HepG2 (cell line): ENCODE data around the gene SNX9. TPM values are rescaled to one million over a fixed set of nuclear protein-coding genes. Genes with fewer than 3 reads are reported as not detected.

Experiments
- AHR ChIP-seq: IDR thresholded peaks from 2 replicates; pipeline ENCODE4 v1.6.1; 2018; ENCODE audit warnings: missing genetic modification reagents, missing compliant biosample characterization
- CENPT ChIP-seq: sonication (generic); formaldehyde crosslinking; IDR thresholded peaks from 2 replicates; pipeline ENCODE4 v1.8.0; 2022; ENCODE audit warnings: low read depth, mild to moderate bottlenecking, moderate library complexity, missing genetic modification reagents
- CENPX ChIP-seq: sonication (generic); formaldehyde crosslinking; IDR thresholded peaks from 2 replicates; pipeline ENCODE4 v1.9.0; 2021; ENCODE audit warnings: mild to moderate bottlenecking, missing genetic modification reagents, moderate library complexity
- DMAP1 ChIP-seq: IDR thresholded peaks from 2 replicates; pipeline ENCODE4 v1.6.1; 2016
- HOXA3 ChIP-seq: sonication (generic); formaldehyde crosslinking; IDR thresholded peaks from 2 replicates; pipeline ENCODE4 v1.5.0; 2020; ENCODE audit warnings: missing genetic modification reagents
- JDP2 ChIP-seq: sonication (generic); formaldehyde crosslinking; IDR thresholded peaks from 2 replicates; pipeline ENCODE4 v1.8.1; 2022; ENCODE audit warnings: missing genetic modification reagents, borderline replicate concordance
- RBFOX2 ChIP-seq: fragments of 200-400 bp; formaldehyde crosslinking; IDR thresholded peaks from 2 replicates; pipeline ENCODE4 v1.6.1; 2017; ENCODE audit warnings: low read depth, mild to moderate bottlenecking, low read length
- REL ChIP-seq: sonication (generic); formaldehyde crosslinking; conservative IDR thresholded peaks from 2 replicates; pipeline ENCODE4 v1.8.0; 2022; ENCODE audit warnings: mild to moderate bottlenecking, missing genetic modification reagents, moderate library complexity
- SIX4 ChIP-seq: sonication (generic); formaldehyde crosslinking; IDR thresholded peaks from 2 replicates; pipeline ENCODE4 v1.4.0; 2020; ENCODE audit warnings: missing genetic modification reagents
- SNAI1 ChIP-seq: sonication (generic); formaldehyde crosslinking; IDR thresholded peaks from 2 replicates; pipeline ENCODE4 v1.5.0; 2020; ENCODE audit warnings: mild to moderate bottlenecking, missing genetic modification reagents, borderline replicate concordance
- TCF7L2 ChIP-seq: IDR thresholded peaks from 2 replicates; pipeline ENCODE4 v1.6.1; 2011; ENCODE audit warnings: mild to moderate bottlenecking, low read depth, low read length, moderate library complexity
- U2AF1 ChIP-seq: fragments of 200-400 bp; formaldehyde crosslinking; optimal IDR thresholded peaks from 2 replicates; pipeline ENCODE3; 2017; ENCODE audit warnings: mild to moderate bottlenecking, low read depth, low read length
- ZNF280D ChIP-seq: sonication (generic); formaldehyde crosslinking; IDR thresholded peaks from 2 replicates; pipeline ENCODE4 v1.5.1; 2020; ENCODE audit warnings: mild to moderate bottlenecking, missing genetic modification reagents
- ZNF331 ChIP-seq: sonication (generic); formaldehyde crosslinking; IDR thresholded peaks from 2 replicates; pipeline ENCODE4 v1.4.0; 2020; ENCODE audit warnings: missing genetic modification reagents
- ZNF570 ChIP-seq: sonication (generic); formaldehyde crosslinking; IDR thresholded peaks from 2 replicates; pipeline ENCODE4 v1.4.0; 2020; ENCODE audit warnings: mild to moderate bottlenecking, missing genetic modification reagents, borderline replicate concordance
- ZNF687 ChIP-seq: sonication (generic); formaldehyde crosslinking; IDR thresholded peaks from 2 replicates; pipeline ENCODE4 v1.5.1; 2020; ENCODE audit warnings: mild to moderate bottlenecking, missing genetic modification reagents, moderate library complexity
- ZNF816 ChIP-seq: sonication (generic); formaldehyde crosslinking; IDR thresholded peaks from 2 replicates; pipeline ENCODE4 v1.8.0; 2022; ENCODE audit warnings: missing genetic modification reagents, mild to moderate bottlenecking, borderline replicate concordance
- ZSCAN9 ChIP-seq: IDR thresholded peaks from 2 replicates; pipeline ENCODE4 v1.6.1; 2016; ENCODE audit warnings: borderline replicate concordance
- polyA plus RNA-seq, 8 experiments: library from polyadenylated mRNA; depleted of rRNA in 3 of 8; stranded (reverse) in 7 of 8; unstranded in 1 of 8; fragments of >200 nt; fragmentation: Illumina TruSeq in 4 of 8; extraction: Trizol in 4 of 8; gene quantifications; 2 replicates each; pipeline versions ENCODE4 v1.2.1 to v1.2.3, GENCODE V29; 2011 to 2016; ENCODE audit warnings: low read depth in 4 of 8, missing spikeins in 1 of 8, mixed read lengths in 1 of 8; ENCODE audit not compliant: insufficient read depth in 1 of 8
- total RNA-seq, 5 experiments: library from RNA; depleted of rRNA; stranded (reverse); fragments of >200 nt; fragmentation: Illumina TruSeq; extraction: Trizol; gene quantifications; 2 replicates each; pipeline ENCODE4 v1.2.3, GENCODE V29; 2016; ENCODE audit warnings: low read depth in 1 of 5

SNX9 gene
- total and polyA plus RNA-seq, 2 of the 13 experiments (the other 11 are each of a cell fraction or from before 2014, with no cell fraction given), result 21.9 to 36.0 TPM

GRCh38 chr6:157989541-157990289 lies 166.7 kb downstream of the SNX9 start (continued):
- TF ChIP-seq HOXA3 (CRISPR knock-in tag), result peak; percentile 39; the same call in 1 of the 2 replicates
- TF ChIP-seq ZNF331 (CRISPR knock-in tag), result no peak
- no peak for TF ChIP-seq CENPX
- peak; percentile 46 for TF ChIP-seq RBFOX2
- TF ChIP-seq AHR (CRISPR knock-in tag), result no peak
- TF ChIP-seq DMAP1 (CRISPR knock-in tag), result no peak
- TF ChIP-seq ZNF280D, result 0 out of 2 replicates have a peak, but pooled peaks have one; percentile 25
- TF ChIP-seq TCF7L2, result no peak
- no peak for TF ChIP-seq REL (CRISPR knock-in tag)
- no peak for TF ChIP-seq CENPT
- TF ChIP-seq JDP2 (CRISPR knock-in tag), result no peak
- peak; percentile 61; the same call in 1 of the 2 replicates for TF ChIP-seq SIX4 (CRISPR knock-in tag)
- peak; percentile 77 for TF ChIP-seq ZNF687 (CRISPR knock-in tag)
- TF ChIP-seq ZNF570 (CRISPR knock-in tag), result no peak
- TF ChIP-seq U2AF1, result no peak
- no peak for TF ChIP-seq SNAI1 (CRISPR knock-in tag)
- TF ChIP-seq ZSCAN9 (CRISPR knock-in tag), result no peak
- TF ChIP-seq ZNF816 (CRISPR knock-in tag), result no peak
